HG03196 (cell line): ENCODE results near the gene SIDT2.

Experiments used
- ATAC-seq: cut with Tn5 transposase; IDR thresholded peaks from one replicate; pipeline ENCODE4 v1.9.1; 2021; ENCODE audit not compliant: unreplicated experiment

Gene SIDT2

DNA sequence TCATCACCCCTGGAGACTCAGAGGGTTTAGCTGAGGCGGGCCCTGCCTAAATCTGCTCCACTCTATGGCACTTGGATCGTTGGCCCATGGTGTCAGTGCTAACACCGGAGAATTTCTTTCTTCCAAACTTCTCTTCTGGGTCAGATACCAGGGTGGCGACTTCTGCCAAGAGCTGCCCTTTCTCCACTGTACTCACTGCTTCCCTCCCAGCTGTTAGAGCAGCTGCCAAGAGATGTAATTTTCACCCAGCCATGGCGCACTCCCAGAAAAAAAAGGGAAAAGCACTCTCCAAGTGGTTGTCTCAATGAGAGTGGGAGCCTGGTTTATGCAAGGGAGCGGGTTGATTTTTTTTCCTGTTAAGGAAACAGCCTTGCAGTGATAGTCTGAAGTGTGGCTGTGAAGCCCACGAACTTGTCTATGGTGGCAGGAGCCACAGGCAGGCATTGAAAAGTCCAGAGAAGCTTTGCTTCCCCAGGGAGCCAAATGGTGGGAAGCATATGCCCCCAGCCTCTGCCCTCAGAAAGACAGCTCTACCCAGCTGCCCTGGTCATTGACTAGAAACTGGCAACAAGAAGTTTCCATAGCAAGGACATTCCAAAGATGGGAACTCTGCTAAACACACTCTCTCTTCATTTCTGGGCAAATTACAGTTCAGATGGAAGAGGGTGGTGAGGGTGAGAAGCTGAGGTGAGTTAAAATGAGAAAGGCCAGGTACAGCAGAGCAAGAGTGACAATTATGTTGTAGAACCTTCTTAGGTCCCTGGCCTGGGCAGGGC lies 42.6 kb downstream of the SIDT2 start:
- ATAC-seq, result no peak

DNA sequence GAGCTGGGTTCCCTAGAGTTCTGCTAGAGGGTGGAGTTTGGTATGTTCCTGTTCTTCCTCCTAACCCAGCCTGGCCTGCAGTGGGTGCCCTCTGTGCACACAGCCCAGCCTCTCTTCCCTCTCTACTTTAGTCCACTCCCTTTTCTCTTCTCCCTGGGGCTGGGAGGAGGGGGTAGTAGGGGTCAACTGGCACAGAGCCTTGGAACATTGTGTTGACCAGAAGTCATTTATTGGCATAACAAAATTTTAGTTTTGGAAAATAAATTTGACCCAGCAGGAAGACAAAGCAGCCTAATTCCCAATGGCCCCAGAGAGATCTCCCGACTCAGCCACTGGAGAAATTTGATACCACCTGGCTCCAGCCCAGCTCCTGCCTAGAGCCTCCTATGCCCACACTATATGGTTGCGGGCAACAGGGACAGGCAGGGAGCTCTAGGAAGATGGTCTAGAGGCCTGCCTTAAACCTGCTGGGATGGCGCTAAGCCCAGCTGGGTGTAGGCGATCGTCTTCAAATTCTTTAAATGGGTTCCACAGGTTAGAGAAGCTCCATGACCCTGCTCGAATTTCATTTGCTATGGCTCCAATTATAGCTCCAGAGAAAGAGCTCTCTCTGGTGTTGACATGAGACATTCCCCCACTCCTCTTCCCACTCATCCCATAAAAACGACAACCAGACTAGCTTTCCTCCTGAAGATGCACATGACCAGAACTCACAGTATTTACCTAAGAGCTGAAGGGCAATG lies 43.4 kb downstream of the SIDT2 start:
- no peak for ATAC-seq

DNA sequence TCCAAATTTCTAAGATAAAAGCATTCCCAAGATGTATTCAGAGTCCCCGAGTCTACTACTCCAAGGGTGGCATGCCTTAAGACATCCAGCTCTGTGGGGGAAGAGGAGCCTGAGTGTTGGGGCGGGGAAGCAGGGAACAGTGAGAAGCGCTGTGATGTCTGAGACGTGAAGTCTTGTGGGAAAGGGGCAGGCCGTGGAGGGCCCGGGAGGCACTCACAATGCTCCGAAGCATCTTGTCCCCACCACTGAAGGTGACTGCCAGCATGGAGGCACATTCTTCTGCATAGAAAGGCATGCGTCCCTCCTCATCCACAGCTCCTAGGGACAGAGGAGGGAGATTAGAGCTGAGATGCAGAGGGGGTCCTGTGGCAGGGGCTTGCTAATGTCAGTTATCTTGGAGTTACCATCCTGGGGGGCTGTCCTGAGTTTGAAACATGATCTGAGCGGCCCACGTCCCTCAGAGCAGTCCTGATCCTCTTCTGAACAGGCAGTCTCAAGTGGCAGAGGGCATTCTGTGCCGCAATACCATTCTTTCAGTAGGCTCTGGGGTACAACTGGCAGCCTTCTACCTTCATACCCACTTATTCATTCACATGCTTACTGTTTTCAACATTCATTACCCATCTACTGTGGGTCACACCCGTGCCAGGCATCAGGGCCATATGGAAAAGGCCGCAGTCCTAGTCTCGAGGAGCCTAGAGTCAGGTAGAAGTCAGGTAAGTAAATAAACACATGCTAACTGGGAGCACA lies 44.6 kb downstream of the SIDT2 start:
- no peak for ATAC-seq

DNA sequence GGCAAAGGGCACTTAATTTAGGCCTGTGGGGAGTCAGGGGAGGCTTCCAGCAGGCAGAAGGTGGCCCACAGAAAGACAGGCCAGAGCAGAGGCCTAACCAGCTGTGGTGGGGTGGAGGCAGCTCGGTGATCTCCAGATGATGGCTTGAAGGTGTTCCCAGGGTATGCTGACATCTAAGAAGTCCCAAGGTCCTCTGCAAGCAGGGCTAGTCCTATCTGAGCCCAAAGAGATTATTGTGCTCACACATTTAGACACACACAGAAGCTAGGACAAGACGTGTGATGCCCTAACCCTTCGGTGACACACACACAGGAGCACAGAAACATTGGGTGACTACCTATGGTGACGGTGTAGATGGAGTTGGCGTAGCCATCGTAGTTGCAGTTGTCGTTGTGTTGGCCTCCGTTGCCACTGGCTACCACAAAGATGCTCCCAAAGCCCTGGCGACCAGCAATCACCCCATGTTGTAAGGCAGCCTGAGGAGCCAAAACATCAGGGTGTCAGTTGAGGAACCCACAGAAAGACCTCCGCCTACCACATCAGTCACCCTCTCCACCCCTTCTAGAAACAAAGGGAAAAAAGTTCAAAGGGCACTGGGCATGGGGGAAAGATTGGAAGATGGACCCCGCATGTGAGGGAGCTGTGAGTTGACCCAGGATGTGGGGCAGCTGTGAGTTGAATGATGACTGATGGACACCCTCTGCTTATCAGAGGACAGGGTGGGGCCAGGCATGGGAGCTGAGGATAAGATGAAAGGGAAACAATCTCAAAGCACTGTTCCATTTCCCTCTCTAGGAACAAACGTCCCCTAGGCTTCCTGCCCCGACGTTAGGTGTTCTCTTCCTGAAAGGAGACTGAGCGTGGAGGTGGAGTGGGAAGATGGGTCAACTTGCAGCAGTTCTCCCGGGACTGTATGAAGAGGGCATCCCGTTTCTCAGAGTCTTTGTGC lies 45.5 kb downstream of the SIDT2 start:
- no peak for ATAC-seq

GRCh38 chr11:117225553-117226170 lies 47.1 kb downstream of the SIDT2 start:
- ATAC-seq, result no peak

DNA sequence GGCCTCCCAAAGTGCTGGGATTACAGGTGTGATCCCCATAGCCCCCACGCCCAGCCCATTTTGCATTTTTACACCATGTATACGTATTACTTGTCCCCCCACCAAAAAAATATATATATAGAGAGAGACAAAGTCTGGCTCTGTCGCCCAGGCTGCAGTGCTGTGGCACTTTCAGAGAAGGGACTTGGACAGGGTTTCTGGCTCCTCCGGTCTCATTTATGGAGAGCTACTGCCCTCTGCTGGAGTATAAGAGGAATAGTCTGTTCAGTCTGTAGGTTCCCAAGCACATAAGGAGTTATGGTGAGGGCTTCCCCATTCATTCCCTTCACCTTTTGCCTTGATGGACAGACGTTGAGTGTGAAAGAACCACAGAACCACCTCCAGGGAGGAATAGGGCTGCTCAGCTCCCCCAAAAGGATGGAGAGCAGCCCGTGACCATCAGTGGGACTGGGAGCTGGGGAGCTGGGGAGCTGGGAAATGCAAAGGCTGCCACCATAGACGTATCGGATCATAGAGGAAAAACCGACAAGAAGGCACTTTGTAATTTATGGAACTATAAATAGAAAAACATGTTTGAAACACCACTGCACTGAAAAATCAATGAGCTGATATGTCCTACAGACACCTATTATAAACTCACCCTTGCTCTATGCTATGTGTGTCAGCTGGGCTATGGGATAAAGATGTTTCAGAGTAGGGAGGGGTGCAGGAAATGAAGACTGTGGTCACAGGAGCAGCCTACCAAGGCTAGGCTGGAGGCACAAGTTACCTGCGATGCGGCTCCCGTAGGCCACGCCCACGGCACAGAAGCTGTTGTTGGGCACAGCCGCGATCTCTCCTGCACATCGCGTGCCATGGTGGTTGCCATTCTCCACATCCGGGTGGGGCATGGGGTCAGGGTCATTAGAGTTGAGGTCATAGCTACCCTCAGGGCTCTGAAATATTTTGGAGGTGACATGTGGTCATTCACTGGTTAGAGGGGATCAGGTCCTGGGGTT lies 48.1 kb downstream of the SIDT2 start:
- no peak for ATAC-seq

DNA sequence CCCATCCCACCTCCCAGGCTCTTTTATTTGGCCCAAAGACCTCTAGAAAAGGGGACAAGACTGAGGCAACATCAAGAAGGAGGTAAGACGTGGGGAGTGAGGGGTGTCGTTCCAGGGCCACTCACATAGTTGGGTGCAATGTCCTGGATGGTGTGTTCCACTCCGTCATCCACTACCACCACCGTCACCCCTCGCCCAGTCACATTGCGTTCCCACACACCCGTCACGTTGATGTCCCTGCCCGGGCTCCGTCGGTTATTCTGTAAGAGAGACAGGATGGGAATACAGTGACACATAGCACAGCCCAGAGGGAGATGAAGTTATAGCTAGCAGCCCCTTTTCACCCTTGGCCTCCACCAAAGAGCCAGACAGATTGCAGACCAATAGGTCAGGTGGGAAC lies 49.5 kb downstream of the SIDT2 start:
- ATAC-seq, result no peak

DNA sequence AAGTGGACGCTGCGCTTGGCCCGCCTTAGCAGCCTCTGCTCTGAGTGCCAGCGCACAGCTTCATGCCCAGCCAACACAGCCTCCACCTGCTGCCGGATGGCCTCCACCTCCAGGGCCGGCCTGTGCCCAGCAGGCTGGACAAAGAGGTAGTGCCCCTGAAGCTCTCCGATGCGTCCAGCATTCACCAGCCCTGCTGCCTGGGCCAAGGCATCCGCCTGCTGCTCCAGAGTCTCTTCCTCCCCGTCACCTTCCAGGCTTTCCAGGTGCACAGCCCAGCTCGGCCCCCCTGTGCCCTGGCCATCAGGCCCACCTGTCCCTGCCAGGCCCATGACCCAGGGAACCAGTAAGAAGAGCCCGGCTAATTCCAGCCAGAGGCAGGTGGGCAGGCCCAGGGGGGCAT lies 50.9 kb downstream of the SIDT2 start:
- no peak for ATAC-seq

GRCh38 chr11:117229931-117230285 lies 51.4 kb downstream of the SIDT2 start:
- ATAC-seq, result no peak

- ATAC-seq, result no peak
Observed at GRCh38 chr11:117230286-117230961, 51.9 kb downstream of the SIDT2 start.

- no peak for ATAC-seq
Observed at GRCh38 chr11:117230999-117231841, 52.7 kb downstream of the SIDT2 start.

GRCh38 chr11:117231842-117232091 lies 53.2 kb downstream of the SIDT2 start, which contains the start of gene PCSK7:
TSS of gene PCSK7 (minus strand) at chr11:117232073. CDS start at chr11:117229844, 2,229 bp downstream.
- no peak for ATAC-seq

DNA sequence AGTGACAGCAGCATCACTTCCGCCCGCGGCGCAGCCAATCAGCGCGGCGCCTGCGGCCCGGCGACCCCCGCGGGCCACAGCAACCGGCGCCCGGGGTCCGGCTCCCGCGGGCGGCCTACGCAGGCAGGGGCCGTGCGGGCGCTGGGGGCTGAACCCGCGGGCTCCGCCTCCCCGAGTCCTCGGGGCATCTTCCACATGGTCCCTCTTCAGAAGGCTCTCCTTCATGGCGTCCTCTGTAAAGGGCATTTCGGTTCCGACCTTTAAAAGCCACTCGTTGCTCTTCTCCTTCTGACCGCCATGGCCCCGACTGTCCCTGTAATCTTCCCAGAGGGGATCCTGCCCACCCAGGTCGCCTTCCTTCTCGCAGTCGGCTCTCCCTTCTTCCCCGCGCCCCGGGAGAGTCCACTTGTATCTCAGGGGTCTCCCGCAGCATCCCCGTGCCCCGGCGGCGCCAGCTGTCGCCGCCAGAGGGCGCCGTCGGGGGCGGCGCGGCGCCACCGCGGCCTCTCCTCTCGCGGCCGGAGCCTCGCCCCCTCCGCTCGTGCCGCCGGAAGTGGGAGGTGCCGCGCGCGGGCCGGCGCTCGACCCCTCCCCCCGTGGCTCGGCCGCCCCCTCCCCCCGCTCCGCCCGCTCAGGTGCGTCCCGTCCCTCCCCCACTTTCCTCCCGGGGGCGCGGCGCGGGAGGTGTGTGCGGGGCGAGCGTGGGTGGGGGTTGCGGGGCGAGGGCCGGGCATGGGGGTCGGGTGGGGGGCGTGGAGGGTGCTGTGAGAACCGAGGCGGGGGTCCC lies 53.7 kb downstream of the SIDT2 start, which contains the start of gene RNF214:
TSS of gene RNF214 (plus strand) at position 580 of the 787 bp plus-strand sequence. CDS start 1,602 bp downstream, outside the sequence.
- ATAC-seq, result peak; percentile 57

- no peak for ATAC-seq
Observed at GRCh38 chr11:117232911-117233409, 54.4 kb downstream of the SIDT2 start.

GRCh38 chr11:117238221-117238620 lies 59.7 kb downstream of the SIDT2 start:
- ATAC-seq, result no peak

DNA sequence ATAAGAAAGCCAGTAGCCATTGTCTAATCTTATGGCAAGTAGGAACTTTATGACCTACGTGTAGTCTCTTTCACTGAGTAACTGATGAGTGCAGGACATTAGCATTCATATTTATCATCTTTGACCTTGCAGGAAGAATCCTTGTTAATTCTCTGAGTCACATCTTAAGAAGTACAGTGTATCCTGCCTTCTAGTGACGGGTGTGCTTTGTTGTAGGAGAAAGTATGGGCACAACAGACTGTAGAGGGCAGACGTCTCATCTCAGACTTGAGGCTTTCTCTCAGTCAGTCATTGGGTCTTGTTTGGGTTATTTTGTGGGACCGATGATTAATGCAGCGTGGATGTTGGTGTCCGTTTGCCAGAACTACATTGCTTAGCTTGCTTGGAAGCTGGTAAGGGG lies 60.8 kb downstream of the SIDT2 start:
- no peak for ATAC-seq
